Spleen (tissue), 7 donors: Measurements from ENCODE around the gene GALNT15.

Experiments
- POLR2A ChIP-seq, 3 donors: fragments of 450-650 bp; IDR thresholded peaks; one replicate each; pipeline ENCODE4 v1.5.1; 2017; ENCODE audit warnings: antibody characterized with exemption in 3 of 3, mild to moderate bottlenecking in 1 of 3
- TF ChIP-seq, protein P1 (sequence below), 11 experiments: fragments of 200-600 bp in 7 of 11; fragments of 450-650 bp in 4 of 11; sonication (generic) in 4 of 11; IDR thresholded peaks in 8 of 11; conservative IDR thresholded peaks in 3 of 11; 1 replicate in 7 of 11; 2 replicates in 4 of 11; pipeline versions ENCODE4 v1.4.0 to v1.8.0; 2016 to 2021; ENCODE audit warnings: antibody characterized with exemption in 11 of 11, inconsistent platforms in 4 of 11, mild to moderate bottlenecking in 1 of 11
- donor health status: DM: no; HTN: no; CAD: no; lungs with moderate emphysema.
- donor health status: DM: no; HTN: no; CAD: no.
- donor health status: DM: no; HTN: no; CAD: no.

GRCh38 chr3:16266714-16267113, 92.2 kb downstream of the GALNT15 start:
- TF ChIP-seq, protein P1, sequence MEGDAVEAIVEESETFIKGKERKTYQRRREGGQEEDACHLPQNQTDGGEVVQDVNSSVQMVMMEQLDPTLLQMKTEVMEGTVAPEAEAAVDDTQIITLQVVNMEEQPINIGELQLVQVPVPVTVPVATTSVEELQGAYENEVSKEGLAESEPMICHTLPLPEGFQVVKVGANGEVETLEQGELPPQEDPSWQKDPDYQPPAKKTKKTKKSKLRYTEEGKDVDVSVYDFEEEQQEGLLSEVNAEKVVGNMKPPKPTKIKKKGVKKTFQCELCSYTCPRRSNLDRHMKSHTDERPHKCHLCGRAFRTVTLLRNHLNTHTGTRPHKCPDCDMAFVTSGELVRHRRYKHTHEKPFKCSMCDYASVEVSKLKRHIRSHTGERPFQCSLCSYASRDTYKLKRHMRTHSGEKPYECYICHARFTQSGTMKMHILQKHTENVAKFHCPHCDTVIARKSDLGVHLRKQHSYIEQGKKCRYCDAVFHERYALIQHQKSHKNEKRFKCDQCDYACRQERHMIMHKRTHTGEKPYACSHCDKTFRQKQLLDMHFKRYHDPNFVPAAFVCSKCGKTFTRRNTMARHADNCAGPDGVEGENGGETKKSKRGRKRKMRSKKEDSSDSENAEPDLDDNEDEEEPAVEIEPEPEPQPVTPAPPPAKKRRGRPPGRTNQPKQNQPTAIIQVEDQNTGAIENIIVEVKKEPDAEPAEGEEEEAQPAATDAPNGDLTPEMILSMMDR (IDR thresholded peaks at IDR 0.05 in 8 of 11, conservative IDR thresholded peaks at IDR 0.05 in 3 of 11) = no peak
- no peak for TF ChIP-seq POLR2A (IDR thresholded peaks at IDR 0.05)
